ENCODE results near the gene UGGT1.

- no peak for TF ChIP-seq CTCF (conservative IDR thresholded peaks at IDR 0.05; ENCODE audit: low read depth in 2 of 2)
- TF ChIP-seq EZH2phosphoT487 (IDR thresholded peaks at IDR 0.05; ENCODE audit: unreplicated experiment): no peak
- no peak for TF ChIP-seq REST (IDR thresholded peaks at IDR 0.05; ENCODE audit: unreplicated experiment)
- TF ChIP-seq POLR2AphosphoS5 (IDR thresholded peaks at IDR 0.05; ENCODE audit: low read depth): no peak
- no peak for TF ChIP-seq ZNF331 (CRISPR knock-in tag; IDR thresholded peaks at IDR 0.05; ENCODE audit: low read depth)
- no peak for TF ChIP-seq EZH2 (IDR thresholded peaks at IDR 0.05; ENCODE audit: low read depth, unreplicated experiment)
- no peak for TF ChIP-seq JUNB (IDR thresholded peaks at IDR 0.05; ENCODE audit: unreplicated experiment)
- no peak for TF ChIP-seq ZNF462 (CRISPR knock-in tag; IDR thresholded peaks at IDR 0.05)
- TF ChIP-seq ZNF114 (CRISPR knock-in tag; IDR thresholded peaks at IDR 0.05): no peak
- TF ChIP-seq CREB1 (CRISPR knock-in tag; IDR thresholded peaks at IDR 0.05; ENCODE audit: low read depth): no peak
- TF ChIP-seq STAT1 (IDR thresholded peaks at IDR 0.05; ENCODE audit: unreplicated experiment): no peak
- TF ChIP-seq ETS1 (IDR thresholded peaks at IDR 0.05): no peak
Measured at GRCh38 chr2:128157644-128158043, 66.6 kb downstream of the UGGT1 start.
